H1 (cell line): ENCODE measurements around the gene ZFP57. TPM values are rescaled to one million over a fixed set of nuclear protein-coding genes. Genes with fewer than 3 reads are reported as not detected.

Source experiments
- ATF3 ChIP-seq: IDR thresholded peaks from 2 replicates; pipeline ENCODE4 v1.6.1; 2011; ENCODE audit warnings: low read depth, mild to moderate bottlenecking, low read length; ENCODE audit not compliant: insufficient read depth
- BCL11A ChIP-seq, 2 experiments: IDR thresholded peaks; one replicate each; pipeline ENCODE4 v1.6.1; 2011; ENCODE audit warnings: low read depth in 2 of 2, low read length in 2 of 2, mild to moderate bottlenecking in 2 of 2
- CEBPB ChIP-seq: IDR thresholded peaks from 2 replicates; pipeline ENCODE4 v1.6.1; 2012; ENCODE audit warnings: low read depth, low read length
- CHD1 ChIP-seq: IDR thresholded peaks from 2 replicates; pipeline ENCODE4 v1.6.1; 2012; ENCODE audit warnings: low read depth, low read length, improper control_type of control experiment
- CHD7 ChIP-seq: fragments of 300-600 bp; sonication (generic); IDR thresholded peaks from 2 replicates; pipeline ENCODE4 v1.7.1; 2012; ENCODE audit warnings: low read length, moderate library complexity, mild to moderate bottlenecking, inconsistent platforms; ENCODE audit not compliant: insufficient replicate concordance
- FOSL1 ChIP-seq: IDR thresholded peaks from 2 replicates; pipeline ENCODE4 v1.6.1; 2011; ENCODE audit warnings: mild to moderate bottlenecking, low read depth, low read length, moderate library complexity; ENCODE audit not compliant: insufficient read depth
- NRF1 ChIP-seq: IDR thresholded peaks from 2 replicates; pipeline ENCODE4 v1.6.1; 2011; ENCODE audit warnings: mild to moderate bottlenecking, low read depth, low read length, improper control_type of control experiment
- RAD21 ChIP-seq, 2 experiments: IDR thresholded peaks in 1 of 2; conservative IDR thresholded peaks in 1 of 2; 2 replicates each; pipeline ENCODE4 v1.6.1; 2011; ENCODE audit warnings: low read depth in 2 of 2, low read length in 2 of 2, improper control_type of control experiment in 1 of 2, inconsistent platforms in 1 of 2, mild to moderate bottlenecking in 1 of 2, moderate library complexity in 1 of 2
- SAP30 ChIP-seq: fragments of 300-600 bp; sonication (generic); IDR thresholded peaks from 2 replicates; pipeline ENCODE4 v1.7.1; 2012; ENCODE audit warnings: low read length, moderate library complexity, mild to moderate bottlenecking, inconsistent platforms; ENCODE audit not compliant: insufficient read depth, insufficient replicate concordance
- SP2 ChIP-seq: IDR thresholded peaks from 2 replicates; pipeline ENCODE4 v1.6.1; 2012; ENCODE audit warnings: mild to moderate bottlenecking, low read length, inconsistent platforms
- SP4 ChIP-seq: IDR thresholded peaks from 2 replicates; pipeline ENCODE4 v1.6.1; 2012; ENCODE audit warnings: low read length, inconsistent platforms
- TCF12 ChIP-seq: IDR thresholded peaks from 2 replicates; pipeline ENCODE4 v1.6.1; 2011; ENCODE audit warnings: low read depth, mild to moderate bottlenecking, low read length
- polyA plus RNA-seq, 7 experiments: library from polyadenylated mRNA; depleted of rRNA in 3 of 7; stranded (reverse) in 5 of 7; unstranded in 2 of 7; fragments of >200 nt in 5 of 7; fragments of 200-250 nt in 2 of 7; gene quantifications; 1 replicate in 5 of 7; 2 replicates in 1 of 7; 4 replicates in 1 of 7; pipeline versions ENCODE4 v1.2.1 to v1.2.3, GENCODE V29; 2011 to 2013; ENCODE audit warnings: missing spikeins in 2 of 7, mixed read lengths in 2 of 7
- total RNA-seq: library from RNA; stranded (reverse); fragmentation: NEBNext Ultra II Directional; extraction: Animal tissue kit (Norgen Biotek cat#: 25700); gene quantifications from 2 replicates; pipeline ENCODE4 v1.2.1, GENCODE V29; 2021

ZFP57 gene
- total and polyA plus RNA-seq, 2 of the 8 experiments (the other 6 are each of a cell fraction or from before 2014, with no cell fraction given) = 0.85 to 1.2 TPM

GRCh38 chr6:29728875-29729270 is 47.9 kb upstream of the ZFP57 start (continued):
- no peak for TF ChIP-seq CHD7
- TF ChIP-seq SP2 = no peak
- TF ChIP-seq RAD21 (IDR thresholded peaks at IDR 0.05 in 1 of 2, conservative IDR thresholded peaks at IDR 0.05 in 1 of 2; ENCODE audit: low read depth in 2 of 2, low read length in 2 of 2) = no peak
- TF ChIP-seq BCL11A (IDR thresholded peaks at IDR 0.05; ENCODE audit: low read depth in 2 of 2, low read length in 2 of 2) = no peak
- no peak for TF ChIP-seq CHD1
- TF ChIP-seq FOSL1 = no peak
- TF ChIP-seq TCF12 = no peak
- TF ChIP-seq ATF3 = no peak
- TF ChIP-seq SP4 = no peak
- TF ChIP-seq NRF1 = no peak
- no peak for TF ChIP-seq SAP30
- TF ChIP-seq CEBPB = no peak
